AG20443 (cell line): ENCODE measurements around the gene TEN1.
"Not testable (repeated sequence)": the region's sequence is repeated elsewhere in the genome, so short reads cannot be mapped to it uniquely, and the experiment has no call there.

ENCODE experiments used
- DNase-seq: peaks from one replicate; pipeline ENCODE4 v3.0.0; 2012; ENCODE audit warnings: low spot score, mixed read lengths

TEN1 gene

GRCh38 chr17:75978938-75979704 is at the start of gene TEN1, which contains the start of gene ACOX1:
TSS of gene TEN1 (plus strand) at chr17:75979240. CDS start at chr17:75986193, 6,953 bp downstream.
TSS of gene ACOX1 (minus strand) at chr17:75979166. CDS start at chr17:75979073, 93 bp downstream.
- peak; percentile 93 for DNase-seq

- no peak for DNase-seq
Observed at GRCh38 chr17:75931062-75931461, 48.0 kb upstream of the TEN1 start.

- no peak for DNase-seq
Observed at GRCh38 chr17:75932852-75933251, 46.2 kb upstream of the TEN1 start.

- no peak for DNase-seq
Observed at GRCh38 chr17:75933808-75934207, 45.2 kb upstream of the TEN1 start.

- DNase-seq: no peak
Observed at GRCh38 chr17:75937652-75938051, 41.4 kb upstream of the TEN1 start.

GRCh38 chr17:75940727-75941441 is 38.2 kb upstream of the TEN1 start, which contains the start of gene FBF1:
TSS of gene FBF1 (minus strand) at chr17:75941042. CDS start at chr17:75938149, 2,893 bp downstream.
- peak; percentile 99 for DNase-seq

GRCh38 chr17:75941442-75941819 is 37.6 kb upstream of the TEN1 start:
- DNase-seq: no peak

- DNase-seq: no peak
Observed at GRCh38 chr17:75942473-75942872, 36.6 kb upstream of the TEN1 start.

- no peak for DNase-seq
Observed at GRCh38 chr17:75943491-75943890, 35.5 kb upstream of the TEN1 start.

- DNase-seq: no peak
Observed at GRCh38 chr17:75945211-75945610, 33.8 kb upstream of the TEN1 start.

GRCh38 chr17:75950421-75950820 is 28.6 kb upstream of the TEN1 start:
- DNase-seq: no peak

GRCh38 chr17:75950855-75951554 is 28.0 kb upstream of the TEN1 start:
- DNase-seq: no peak

- no peak for DNase-seq
Observed at GRCh38 chr17:75959051-75959838, 19.8 kb upstream of the TEN1 start.

- DNase-seq: no peak
Observed at GRCh38 chr17:75959839-75960511, 19.1 kb upstream of the TEN1 start.

- no peak for DNase-seq
Observed at GRCh38 chr17:75965468-75965867, 13.6 kb upstream of the TEN1 start.

- not testable (repeated sequence) for DNase-seq
Observed at GRCh38 chr17:75969044-75969443, 10.0 kb upstream of the TEN1 start.

GRCh38 chr17:75970011-75970523 is 9.0 kb upstream of the TEN1 start:
- peak; percentile 31 for DNase-seq

- no peak for DNase-seq
Observed at GRCh38 chr17:75970626-75971025, 8.4 kb upstream of the TEN1 start.

- DNase-seq: not testable (repeated sequence)
Observed at GRCh38 chr17:75975187-75975586, 3.9 kb upstream of the TEN1 start.

- DNase-seq: no peak
Observed at GRCh38 chr17:75975757-75976174, 3.3 kb upstream of the TEN1 start.
